ENCODE data around the gene SEMA3B. TPM values are rescaled to one million over a fixed set of nuclear protein-coding genes. Genes with fewer than 3 reads are reported as not detected.

SEMA3B gene
- total and polyA plus RNA-seq, 2 of the 4 experiments (the other 2 are of a cell fraction) = 4.3 to 29.3 TPM

DNA sequence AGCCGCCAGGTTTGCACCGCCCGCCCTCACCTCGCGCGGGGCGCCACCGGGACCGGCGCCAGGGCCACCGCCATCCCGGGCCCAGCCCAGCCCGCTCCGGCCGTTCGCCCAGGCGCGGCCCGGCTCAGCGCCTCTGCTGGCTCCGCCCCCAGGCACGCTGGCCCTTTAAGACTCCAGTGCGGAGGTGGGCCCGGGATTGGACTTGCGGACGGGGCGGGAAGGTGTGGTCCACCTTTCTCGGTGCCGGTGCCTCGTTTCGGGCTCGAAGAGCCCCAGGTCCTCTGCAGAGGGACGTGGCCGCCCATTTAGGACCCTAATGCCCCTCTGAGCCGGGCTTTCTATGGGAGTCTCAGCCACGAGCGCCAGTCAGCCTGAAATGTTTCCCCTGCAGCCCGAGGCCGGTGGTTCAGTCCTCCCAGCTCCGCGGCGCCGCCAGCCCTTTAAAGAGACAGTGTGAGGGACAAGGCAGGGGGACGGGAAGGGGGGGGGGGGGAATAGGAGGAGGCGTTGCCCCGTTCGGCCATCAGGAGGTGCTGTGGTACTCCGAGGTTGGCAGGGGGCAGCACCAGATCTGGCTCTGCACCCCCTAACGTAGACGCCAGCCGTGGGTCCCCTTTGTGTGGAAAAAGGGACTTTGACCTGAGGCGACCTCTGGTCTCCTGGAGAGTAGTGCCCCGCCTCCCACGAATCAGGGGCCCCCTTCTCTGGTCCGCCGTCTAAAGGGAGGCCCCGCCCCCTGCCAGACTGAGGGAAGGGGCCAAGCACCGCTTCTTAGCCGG is 52.6 kb downstream of the SEMA3B start:
- Histone ChIP-seq H2BK120ac (ENCODE audit: low read depth, low read length) (peak overlapping the region; percentile 100), H3K4me1 (ENCODE audit: control insufficient read depth, insufficient read depth, low read length) (peaks cover 25% of the 10 kb centered on the region), H4K8ac (ENCODE audit: low read depth in 2 of 2, low read length in 2 of 2) (peak overlapping the region; percentile 96 to 99; a peak in 3 of 4 replicates), H3K36me3 (ENCODE audit: control insufficient read depth, insufficient read depth, low read length) (peaks cover 36% of the 10 kb centered on the region), H2AK5ac (ENCODE audit: low read depth, low read length) (peak overlapping the region; percentile 87), H2AFZ (replicated peaks; ENCODE audit: low read length, poor library complexity) (peak overlapping the region; percentile 95), H4K91ac (ENCODE audit: insufficient read depth, low read depth, low read length) (peak overlapping the region; percentile 93), H3K23ac (ENCODE audit: low read depth, low read length) (peak overlapping the region; percentile 96), H3K27ac (ENCODE audit: insufficient read depth, low read length) (peak overlapping the region; percentile 98), H4K5ac (ENCODE audit: low read depth, low read length) (peak overlapping the region; percentile 95), H3K79me1 (ENCODE audit: low read depth in 1 of 2, low read length in 2 of 2) (peaks cover 26 to 57% of the 10 kb centered on the region in 2 experiments), H2AK9ac (replicated peaks; ENCODE audit: low read depth, low read length, poor library complexity) (peak overlapping the region; percentile 93), H2BK15ac (ENCODE audit: low read depth, low read length) (peak overlapping the region; percentile 85; the same call in 1 of the 3 replicates), H3K9ac (ENCODE audit: low read depth, low read length) (peak overlapping the region; percentile 94), H2BK5ac (ENCODE audit: low read depth, low read length, poor library complexity, severe bottlenecking) (peak overlapping the region; percentile 98), H3K27me3 (ENCODE audit: control insufficient read depth, insufficient read depth, low read length) (no peaks in the 10 kb centered on the region), H2BK20ac (ENCODE audit: low read depth, low read length) (peak overlapping the region; percentile 95), H4K20me1 (ENCODE audit: insufficient read depth, low read length) (peaks cover 12% of the 10 kb centered on the region; the same call in 1 of the 2 replicates), H3K9me3 (ENCODE audit: control insufficient read depth, insufficient read depth, low read length) (no peaks in the 10 kb centered on the region), H3K18ac (ENCODE audit: low read depth, low read length) (peak overlapping the region; percentile 94; the same call in 1 of the 2 replicates), H3K14ac (replicated peaks; ENCODE audit: low read depth, low read length) (peak overlapping the region; percentile 98), H3K56ac (ENCODE audit: extremely low read depth, insufficient read depth, low read length) (peak overlapping the region; percentile 97; the same call in 1 of the 2 replicates), H3K4me2 (ENCODE audit: low read depth, low read length) (peak overlapping the region; percentile 73), H3K9me1 (ENCODE audit: insufficient read depth, low read length) (peaks cover 16% of the 10 kb centered on the region), H3K4ac (ENCODE audit: low read depth, low read length) (peak overlapping the region; percentile 98), H3K4me3 (ENCODE audit: insufficient read depth, low read depth, low read length) (peak overlapping the region; percentile 58)
- dilution Hi-C loops (cut with HindIII; ENCODE audit: low sequenced_read_pairs, unreplicated experiment) = no loop called here
- WGBS, 2 experiments (ENCODE audit: extremely low coverage in 2 of 2, insufficient read length in 1 of 2) = 0% methylated on average over 15 of the region's 59 CpGs; no CpG with 5 or more reads in 1 of the 2 experiments
- in situ Hi-C loops (cut with MboI; ENCODE audit: low sequenced_read_pairs) = no loop called here
- DNase-seq = peak; percentile 83
- POLR2A ChIA-PET (ENCODE audit: unreplicated experiment) = interaction anchor here (0.6 kb wide), 1 partner anchor 25 kb away, joined by 10 read pairs; no protein-coding TSS in a partner anchor
- intact Hi-C loops (cut with micrococcal nuclease) = loop anchor here (5.0 kb wide), 1 partner anchor 59 kb away; no protein-coding TSS in a partner anchor
- no TSS peak for BruUV-seq (replicated peaks)
- peak; percentile 90 for ATAC-seq (ENCODE audit: low read depth)
- CTCF ChIA-PET = no interaction called here
- TF ChIP-seq MAZ (IDR thresholded peaks at IDR 0.05; ENCODE audit: borderline replicate concordance, low read depth, low read length) (peak; percentile 49), MXI1 (IDR thresholded peaks at IDR 0.05; ENCODE audit: borderline replicate concordance, low read depth, low read length) (no peak), RCOR1 (IDR thresholded peaks at IDR 0.05; ENCODE audit: insufficient replicate concordance, low read length) (no peak), BHLHE40 (IDR thresholded peaks at IDR 0.05; ENCODE audit: low read depth, low read length) (peak; percentile 97), CHD1 (IDR thresholded peaks at IDR 0.05; ENCODE audit: low read depth, low read length) (peak; percentile 99; the same call in 1 of the 2 replicates), RAD21 (IDR thresholded peaks at IDR 0.05; ENCODE audit: low read length) (no peak), POLR2A (IDR thresholded peaks at IDR 0.05; ENCODE audit: low read depth, low read length) (peak; percentile 80)
- TF ChIP-seq, protein P1, sequence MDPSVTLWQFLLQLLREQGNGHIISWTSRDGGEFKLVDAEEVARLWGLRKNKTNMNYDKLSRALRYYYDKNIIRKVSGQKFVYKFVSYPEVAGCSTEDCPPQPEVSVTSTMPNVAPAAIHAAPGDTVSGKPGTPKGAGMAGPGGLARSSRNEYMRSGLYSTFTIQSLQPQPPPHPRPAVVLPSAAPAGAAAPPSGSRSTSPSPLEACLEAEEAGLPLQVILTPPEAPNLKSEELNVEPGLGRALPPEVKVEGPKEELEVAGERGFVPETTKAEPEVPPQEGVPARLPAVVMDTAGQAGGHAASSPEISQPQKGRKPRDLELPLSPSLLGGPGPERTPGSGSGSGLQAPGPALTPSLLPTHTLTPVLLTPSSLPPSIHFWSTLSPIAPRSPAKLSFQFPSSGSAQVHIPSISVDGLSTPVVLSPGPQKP (IDR thresholded peaks at IDR 0.05; ENCODE audit: borderline replicate concordance, low read depth, low read length) = no peak
- TF ChIP-seq, protein P2, sequence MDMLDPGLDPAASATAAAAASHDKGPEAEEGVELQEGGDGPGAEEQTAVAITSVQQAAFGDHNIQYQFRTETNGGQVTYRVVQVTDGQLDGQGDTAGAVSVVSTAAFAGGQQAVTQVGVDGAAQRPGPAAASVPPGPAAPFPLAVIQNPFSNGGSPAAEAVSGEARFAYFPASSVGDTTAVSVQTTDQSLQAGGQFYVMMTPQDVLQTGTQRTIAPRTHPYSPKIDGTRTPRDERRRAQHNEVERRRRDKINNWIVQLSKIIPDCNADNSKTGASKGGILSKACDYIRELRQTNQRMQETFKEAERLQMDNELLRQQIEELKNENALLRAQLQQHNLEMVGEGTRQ (IDR thresholded peaks at IDR 0.05; ENCODE audit: low read depth, low read length) = no peak
- TF ChIP-seq, protein P3, sequence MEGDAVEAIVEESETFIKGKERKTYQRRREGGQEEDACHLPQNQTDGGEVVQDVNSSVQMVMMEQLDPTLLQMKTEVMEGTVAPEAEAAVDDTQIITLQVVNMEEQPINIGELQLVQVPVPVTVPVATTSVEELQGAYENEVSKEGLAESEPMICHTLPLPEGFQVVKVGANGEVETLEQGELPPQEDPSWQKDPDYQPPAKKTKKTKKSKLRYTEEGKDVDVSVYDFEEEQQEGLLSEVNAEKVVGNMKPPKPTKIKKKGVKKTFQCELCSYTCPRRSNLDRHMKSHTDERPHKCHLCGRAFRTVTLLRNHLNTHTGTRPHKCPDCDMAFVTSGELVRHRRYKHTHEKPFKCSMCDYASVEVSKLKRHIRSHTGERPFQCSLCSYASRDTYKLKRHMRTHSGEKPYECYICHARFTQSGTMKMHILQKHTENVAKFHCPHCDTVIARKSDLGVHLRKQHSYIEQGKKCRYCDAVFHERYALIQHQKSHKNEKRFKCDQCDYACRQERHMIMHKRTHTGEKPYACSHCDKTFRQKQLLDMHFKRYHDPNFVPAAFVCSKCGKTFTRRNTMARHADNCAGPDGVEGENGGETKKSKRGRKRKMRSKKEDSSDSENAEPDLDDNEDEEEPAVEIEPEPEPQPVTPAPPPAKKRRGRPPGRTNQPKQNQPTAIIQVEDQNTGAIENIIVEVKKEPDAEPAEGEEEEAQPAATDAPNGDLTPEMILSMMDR (conservative IDR thresholded peaks at IDR 0.05; ENCODE audit: low read depth, low read length) = peak; percentile 42
